Right kidney (tissue), 9 donors: Measurements from ENCODE around the gene ASB4.
"Not testable (repeated sequence)": the region's sequence is repeated elsewhere in the genome, so short reads cannot be mapped to it uniquely, and the experiment has no call there.

ENCODE experiments used
- DNase-seq: peaks from one replicate; pipeline ENCODE4 v3.0.0-alpha.2; 2016
- long read RNA-seq, 8 donors: transcript quantifications; one replicate each; lab custom pipeline, GENCODE V29; 2026

ASB4 gene
- long read RNA-seq, donor 1 = 0 reads
- long read RNA-seq, donor 2 = 0 reads
- long read RNA-seq, donor 3 = 0 reads
- long read RNA-seq, donor 4 = 0 reads
- long read RNA-seq, donor 5 = 0 reads
- long read RNA-seq, donor 6 = 0 reads
- long read RNA-seq, donor 7 = 0 reads
- long read RNA-seq, donor 8 = 0 reads

- DNase-seq = no peak
Measured at GRCh38 chr7:95485391-95486123, at the start of gene ASB4. Gene ASB4, plus strand, starts transcription at chr7:95485943. Its CDS starts 29 bp downstream, at chr7:95485972.

GRCh38 chr7:95436407-95436806 is 49.3 kb upstream of the ASB4 start:
- DNase-seq = no peak

- no peak for DNase-seq
Measured at GRCh38 chr7:95440394-95441038, 45.2 kb upstream of the ASB4 start.

- peak; percentile 20 for DNase-seq
Measured at GRCh38 chr7:95441042-95441823, 44.5 kb upstream of the ASB4 start.

- DNase-seq = no peak
Measured at GRCh38 chr7:95444796-95445195, 40.9 kb upstream of the ASB4 start.

- no peak for DNase-seq
Measured at GRCh38 chr7:95446618-95447017, 39.1 kb upstream of the ASB4 start.

GRCh38 chr7:95454438-95455045 is 31.2 kb upstream of the ASB4 start:
- no peak for DNase-seq

GRCh38 chr7:95457947-95458346 is 27.8 kb upstream of the ASB4 start:
- DNase-seq = no peak

GRCh38 chr7:95460653-95461052 is 25.1 kb upstream of the ASB4 start:
- not testable (repeated sequence) for DNase-seq

- DNase-seq = no peak
Measured at GRCh38 chr7:95467912-95468607, 17.7 kb upstream of the ASB4 start.

- no peak for DNase-seq
Measured at GRCh38 chr7:95469187-95469586, 16.6 kb upstream of the ASB4 start.

- DNase-seq = no peak
Measured at GRCh38 chr7:95469848-95470247, 15.9 kb upstream of the ASB4 start.

GRCh38 chr7:95470452-95470851 is 15.3 kb upstream of the ASB4 start:
- DNase-seq = no peak

- DNase-seq = no peak
Measured at GRCh38 chr7:95471071-95471470, 14.7 kb upstream of the ASB4 start.

GRCh38 chr7:95472581-95473161 is 13.1 kb upstream of the ASB4 start:
- no peak for DNase-seq

GRCh38 chr7:95473276-95473985 is 12.3 kb upstream of the ASB4 start:
- no peak for DNase-seq

- no peak for DNase-seq
Measured at GRCh38 chr7:95476072-95476847, 9.5 kb upstream of the ASB4 start.

GRCh38 chr7:95476904-95477594 is 8.7 kb upstream of the ASB4 start:
- no peak for DNase-seq
